ENCODE results near the gene KIAA0753.

DNA sequence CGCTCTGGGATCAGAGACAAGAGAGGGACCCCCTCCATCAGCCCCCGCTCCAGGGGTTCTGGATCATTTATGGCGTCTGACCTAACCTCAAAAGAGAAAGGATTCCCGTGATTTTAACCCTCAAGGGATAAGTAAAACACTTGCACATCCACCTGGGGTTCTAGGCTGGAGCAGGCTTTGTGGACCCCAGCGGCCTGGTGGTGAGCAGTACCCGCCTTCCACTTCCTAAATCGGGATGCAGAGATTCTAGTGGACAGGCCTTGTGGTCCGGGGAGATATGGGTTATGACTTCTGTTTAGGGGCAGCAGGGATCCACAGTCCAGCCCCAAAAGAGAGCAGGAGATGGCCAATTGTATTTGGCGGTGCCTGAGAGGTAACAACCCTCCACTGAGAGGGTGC lies 83.5 kb downstream of the KIAA0753 start:
- TF ChIP-seq, protein P1, sequence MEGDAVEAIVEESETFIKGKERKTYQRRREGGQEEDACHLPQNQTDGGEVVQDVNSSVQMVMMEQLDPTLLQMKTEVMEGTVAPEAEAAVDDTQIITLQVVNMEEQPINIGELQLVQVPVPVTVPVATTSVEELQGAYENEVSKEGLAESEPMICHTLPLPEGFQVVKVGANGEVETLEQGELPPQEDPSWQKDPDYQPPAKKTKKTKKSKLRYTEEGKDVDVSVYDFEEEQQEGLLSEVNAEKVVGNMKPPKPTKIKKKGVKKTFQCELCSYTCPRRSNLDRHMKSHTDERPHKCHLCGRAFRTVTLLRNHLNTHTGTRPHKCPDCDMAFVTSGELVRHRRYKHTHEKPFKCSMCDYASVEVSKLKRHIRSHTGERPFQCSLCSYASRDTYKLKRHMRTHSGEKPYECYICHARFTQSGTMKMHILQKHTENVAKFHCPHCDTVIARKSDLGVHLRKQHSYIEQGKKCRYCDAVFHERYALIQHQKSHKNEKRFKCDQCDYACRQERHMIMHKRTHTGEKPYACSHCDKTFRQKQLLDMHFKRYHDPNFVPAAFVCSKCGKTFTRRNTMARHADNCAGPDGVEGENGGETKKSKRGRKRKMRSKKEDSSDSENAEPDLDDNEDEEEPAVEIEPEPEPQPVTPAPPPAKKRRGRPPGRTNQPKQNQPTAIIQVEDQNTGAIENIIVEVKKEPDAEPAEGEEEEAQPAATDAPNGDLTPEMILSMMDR (IDR thresholded peaks at IDR 0.05; ENCODE audit: low read length), result no peak
- no peak for TF ChIP-seq EZH2phosphoT487 (IDR thresholded peaks at IDR 0.05; ENCODE audit: low read length)

Measured in MM.1S (cell line).